Cardiac fibroblast (primary cell): ENCODE results near the gene NF2.

ENCODE experiments used
- DNase-seq, 2 donors: peaks; one replicate each; pipeline versions ENCODE4 v3.0.0 to v3.0.0-alpha.2; 2010; ENCODE audit warnings: low read depth in 2 of 2
- H3K4me3 ChIP-seq, 2 donors: replicated peaks in 1 of 2; 1 replicate in 1 of 2; 2 replicates in 1 of 2; pipeline ENCODE4 v1.5.1; 2011; ENCODE audit warnings: low read depth in 2 of 2, low read length in 2 of 2, mild to moderate bottlenecking in 2 of 2, moderate library complexity in 1 of 2
- CTCF ChIP-seq: IDR thresholded peaks from one replicate; pipeline ENCODE4 v1.5.1; 2011; ENCODE audit warnings: low read depth, mild to moderate bottlenecking, low read length, inconsistent platforms

Gene NF2

GRCh38 chr22:29731058-29731850 lies 127.8 kb downstream of the NF2 start:
- TF ChIP-seq CTCF, result no peak
- no peak for DNase-seq

DNA sequence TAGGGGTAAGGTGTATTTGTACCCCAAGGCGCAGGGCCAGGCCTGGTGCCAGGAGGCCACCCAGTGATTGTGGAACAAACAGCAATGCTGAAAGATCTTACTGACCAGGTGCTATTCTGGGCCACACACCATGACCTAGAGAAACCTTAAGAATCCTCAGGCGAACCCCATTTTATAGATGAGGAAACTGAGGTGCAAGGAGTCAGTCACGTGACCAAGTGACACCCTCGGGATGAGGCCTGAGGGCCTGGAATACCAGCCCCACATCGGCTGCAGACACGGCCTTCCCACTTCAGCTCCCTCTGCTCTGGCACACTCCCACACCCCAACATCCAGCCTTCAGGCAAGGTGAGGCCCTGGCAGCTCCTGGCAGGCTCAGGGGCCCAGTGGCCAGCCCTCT lies 129.4 kb downstream of the NF2 start:
- no peak overlapping the region for H3K4me3 ChIP-seq
- no peak for TF ChIP-seq CTCF
- no peak for DNase-seq

More at GRCh38 chr22:29731058-29731850, 127.8 kb downstream of the NF2 start:
- H3K4me3 ChIP-seq, result no peak overlapping the region

DNA sequence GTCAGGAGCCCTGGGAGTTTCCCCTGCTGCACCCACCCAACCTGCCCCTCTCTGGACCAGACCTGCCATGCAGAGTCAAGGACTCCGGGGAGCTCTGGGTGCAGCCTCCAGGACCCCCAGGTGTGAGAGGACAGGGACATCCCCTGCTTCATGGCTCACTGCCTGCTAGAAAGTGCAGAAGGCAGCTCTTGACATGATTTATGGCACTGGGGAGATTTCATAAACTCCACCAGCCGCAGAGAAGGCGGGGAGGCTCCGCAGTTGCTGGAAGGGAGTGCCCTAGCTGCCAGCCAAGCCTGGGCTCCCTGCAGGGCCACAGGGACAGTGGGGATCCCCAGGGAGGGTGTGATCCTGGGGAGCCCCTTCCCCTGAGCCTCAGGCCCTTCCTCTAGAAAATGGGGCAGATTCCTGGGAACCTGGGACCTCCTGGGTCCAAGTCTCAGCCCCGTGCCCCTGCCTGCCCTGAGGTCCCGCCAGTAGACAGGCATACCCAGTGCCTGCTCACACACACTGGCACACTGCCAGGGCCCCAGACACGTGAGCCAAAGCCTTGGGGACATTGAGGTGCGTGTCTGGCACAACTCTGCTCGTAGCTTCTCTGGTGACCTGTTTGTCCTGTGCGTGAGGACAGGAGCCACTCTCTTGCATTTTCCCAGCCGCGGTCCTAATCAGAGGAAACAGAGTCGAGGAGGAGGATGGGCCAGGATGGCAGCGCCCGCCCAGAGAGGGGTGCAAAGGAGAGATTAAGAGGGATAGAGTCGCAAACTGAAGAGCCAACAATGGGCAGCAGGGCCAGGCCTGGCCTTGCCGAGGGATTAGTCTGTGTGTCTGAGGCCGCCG lies 130.1 kb downstream of the NF2 start:
- TF ChIP-seq CTCF, result no peak
- no peak for DNase-seq
- H3K4me3 ChIP-seq, result no peak overlapping the region

- H3K4me3 ChIP-seq, result no peak overlapping the region
- no peak for DNase-seq
- TF ChIP-seq CTCF, result no peak
Observed at GRCh38 chr22:29734406-29734805, 131.0 kb downstream of the NF2 start.

DNA sequence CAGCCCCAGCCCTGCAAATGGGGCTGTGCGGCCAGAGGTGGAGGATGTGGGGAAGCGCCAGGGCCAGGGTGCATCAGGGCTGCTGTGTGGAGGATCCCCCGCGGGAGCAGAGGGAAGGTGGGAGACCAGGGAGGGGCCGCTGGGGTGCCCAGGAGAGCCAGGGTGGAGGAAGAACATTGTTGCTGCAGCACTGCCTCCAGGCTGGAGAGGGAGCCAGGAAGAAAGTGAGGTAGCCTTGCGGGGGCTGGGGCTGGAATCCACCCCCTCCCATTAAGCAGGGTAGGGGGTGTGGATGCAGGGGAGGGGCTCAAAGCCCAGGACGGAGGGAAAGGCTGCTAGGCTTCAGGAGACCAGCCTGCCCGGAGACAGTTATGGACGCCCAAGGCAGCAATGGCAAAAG lies 131.4 kb downstream of the NF2 start:
- H3K4me3 ChIP-seq, result no peak overlapping the region
- no peak for DNase-seq
- no peak for TF ChIP-seq CTCF

DNA sequence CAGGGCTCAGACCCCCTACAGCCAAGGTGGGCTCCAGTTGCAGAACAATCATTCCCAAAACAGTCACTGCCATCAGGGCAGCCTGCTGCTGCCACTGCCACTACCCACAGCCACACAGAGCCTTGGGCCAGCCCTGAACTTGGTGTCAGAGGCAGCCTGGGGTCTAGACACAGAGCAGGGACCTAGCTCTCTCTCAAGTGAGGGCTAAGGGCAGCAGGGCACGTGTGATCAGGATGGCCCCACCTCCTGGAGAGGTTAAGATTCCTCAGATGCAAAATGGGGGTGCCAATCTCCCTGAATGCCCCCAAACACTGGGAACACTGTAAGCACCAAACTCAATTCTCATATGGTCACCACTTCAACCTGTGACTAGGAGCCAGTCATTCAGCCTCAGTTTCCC lies 132.0 kb downstream of the NF2 start:
- no peak overlapping the region for H3K4me3 ChIP-seq
- TF ChIP-seq CTCF, result no peak
- no peak for DNase-seq
